H9 (cell line): ENCODE data around the gene AVEN. TPM values are rescaled to one million over a fixed set of nuclear protein-coding genes. Genes with fewer than 3 reads are reported as not detected.

Experiments used
- DNase-seq: peaks from one replicate; pipeline ENCODE4 v3.0.0-alpha.2; 2017
- H2AFZ ChIP-seq: one replicate; pipeline ENCODE4 v1.6.1; 2013; ENCODE audit warnings: mild to moderate bottlenecking, low read length, control low read depth, moderate library complexity
- H2AK5ac ChIP-seq: 2 replicates; pipeline ENCODE4 v1.6.1; 2013; ENCODE audit warnings: low read length, control low read depth, mixed read lengths; ENCODE audit not compliant: insufficient read length
- H2BK120ac ChIP-seq: one replicate; pipeline ENCODE4 v1.6.1; 2013; ENCODE audit warnings: low read depth, mild to moderate bottlenecking, low read length, control low read depth, inconsistent platforms; ENCODE audit not compliant: poor library complexity, severe bottlenecking
- H2BK12ac ChIP-seq: 2 replicates; pipeline ENCODE4 v1.6.1; 2013; ENCODE audit warnings: low read length, control low read depth, mixed read lengths, low read depth; ENCODE audit not compliant: insufficient read length
- H2BK15ac ChIP-seq: 2 replicates; pipeline ENCODE4 v1.6.1; 2013; ENCODE audit warnings: low read depth, low read length, control low read depth
- H2BK20ac ChIP-seq: one replicate; pipeline ENCODE4 v1.6.1; 2013; ENCODE audit warnings: low read depth, mild to moderate bottlenecking, low read length, control low read depth, inconsistent platforms; ENCODE audit not compliant: poor library complexity, severe bottlenecking
- H2BK5ac ChIP-seq: 2 replicates; pipeline ENCODE4 v1.6.1; 2013; ENCODE audit warnings: low read length, control low read depth, mixed read lengths; ENCODE audit not compliant: insufficient read length
- H3K14ac ChIP-seq: 2 replicates; pipeline ENCODE4 v1.6.1; 2013; ENCODE audit warnings: low read length, control low read depth; ENCODE audit not compliant: insufficient read depth
- H3K18ac ChIP-seq: 2 replicates; pipeline ENCODE4 v1.6.1; 2013; ENCODE audit warnings: low read depth, mild to moderate bottlenecking, mixed read lengths, low read length, control low read depth; ENCODE audit not compliant: insufficient read length
- H3K23ac ChIP-seq: 2 replicates; pipeline ENCODE4 v1.6.1; 2013; ENCODE audit warnings: low read length, control low read depth, mixed read lengths, low read depth; ENCODE audit not compliant: insufficient read length
- H3K23me2 ChIP-seq: 2 replicates; pipeline ENCODE4 v1.6.1; 2013; ENCODE audit warnings: low read depth, mild to moderate bottlenecking, mixed read lengths, low read length, control low read depth; ENCODE audit not compliant: insufficient read length, poor library complexity, severe bottlenecking
- H3K27ac ChIP-seq: 2 replicates; pipeline ENCODE4 v1.5.1; 2013; ENCODE audit warnings: low read length, control low read depth, mixed read lengths, low read depth; ENCODE audit not compliant: insufficient read length
- H3K27me3 ChIP-seq: 2 replicates; pipeline ENCODE4 v1.6.1; 2013; ENCODE audit warnings: low read length, control low read depth, inconsistent platforms; ENCODE audit not compliant: insufficient read depth
- H3K4ac ChIP-seq: 2 replicates; pipeline ENCODE4 v1.6.1; 2013; ENCODE audit warnings: low read depth, mild to moderate bottlenecking, control low read depth, inconsistent platforms, low read length, moderate library complexity
- H3K4me1 ChIP-seq: 2 replicates; pipeline ENCODE4 v1.6.1; 2013; ENCODE audit warnings: low read length, control low read depth, inconsistent platforms; ENCODE audit not compliant: insufficient read depth
- H3K4me2 ChIP-seq: 2 replicates; pipeline ENCODE4 v1.6.1; 2013; ENCODE audit warnings: low read length, control low read depth, mixed read lengths; ENCODE audit not compliant: insufficient read length, insufficient read depth
- H3K56ac ChIP-seq: 2 replicates; pipeline ENCODE4 v1.6.1; 2013; ENCODE audit warnings: low read depth, mild to moderate bottlenecking, mixed read lengths, low read length, control low read depth; ENCODE audit not compliant: insufficient read length
- H3K79me1 ChIP-seq: 2 replicates; pipeline ENCODE4 v1.6.1; 2013; ENCODE audit warnings: low read depth, mild to moderate bottlenecking, moderate library complexity, low read length, control low read depth, inconsistent platforms; ENCODE audit not compliant: insufficient read depth, poor library complexity, severe bottlenecking
- H3K79me2 ChIP-seq: 2 replicates; pipeline ENCODE4 v1.6.1; 2013; ENCODE audit warnings: low read length, control low read depth, inconsistent platforms; ENCODE audit not compliant: insufficient read depth
- H3K9ac ChIP-seq: 2 replicates; pipeline ENCODE4 v1.6.1; 2013; ENCODE audit warnings: low read length, control low read depth, mixed read lengths; ENCODE audit not compliant: insufficient read length; ENCODE audit errors: extremely low read depth
- H3K9me3 ChIP-seq: one replicate; pipeline ENCODE4 v1.6.1; 2013; ENCODE audit warnings: low read depth, low read length, inconsistent platforms; ENCODE audit not compliant: control insufficient read depth
- H3T11ph ChIP-seq: one replicate; pipeline ENCODE4 v1.6.1; 2013; ENCODE audit warnings: mild to moderate bottlenecking, low read length, control low read depth, inconsistent platforms
- H4K20me1 ChIP-seq: one replicate; pipeline ENCODE4 v1.6.1; 2013; ENCODE audit not compliant: control insufficient read depth, insufficient read length, insufficient read depth
- H4K5ac ChIP-seq: 2 replicates; pipeline ENCODE4 v1.6.1; 2013; ENCODE audit warnings: low read depth, mild to moderate bottlenecking, mixed read lengths, low read length, control low read depth; ENCODE audit not compliant: insufficient read length
- H4K8ac ChIP-seq: replicated peaks from 2 replicates; pipeline ENCODE4 v1.6.1; 2013; ENCODE audit warnings: low read length, control low read depth, mixed read lengths, low read depth; ENCODE audit not compliant: insufficient read length
- H4K91ac ChIP-seq: 2 replicates; pipeline ENCODE4 v1.6.1; 2013; ENCODE audit warnings: low read depth, mild to moderate bottlenecking, moderate library complexity, mixed read lengths, low read length, control low read depth; ENCODE audit not compliant: insufficient read length
- H3K27ac Mint-ChIP-seq, 3 experiments: 2 replicates in 2 of 3; 3 replicates in 1 of 3; pipeline ENCODE4 v1.8.0; 2020 to 2021; ENCODE audit warnings: mixed read lengths in 3 of 3, mild to moderate bottlenecking in 1 of 3, moderate library complexity in 1 of 3
- H3K27me3 Mint-ChIP-seq: 2 replicates; pipeline ENCODE4 v1.8.0; 2021; ENCODE audit warnings: low read depth, mild to moderate bottlenecking, moderate library complexity, mixed read lengths
- H3K36me3 Mint-ChIP-seq, 3 experiments: 2 replicates in 2 of 3; 3 replicates in 1 of 3; pipeline ENCODE4 v1.8.0; 2020 to 2021; ENCODE audit warnings: low read depth in 3 of 3, mixed read lengths in 3 of 3; ENCODE audit not compliant: insufficient read depth in 1 of 3
- H3K4me1 Mint-ChIP-seq, 2 experiments: 2 replicates each; pipeline ENCODE4 v1.8.0; 2020; ENCODE audit warnings: mixed read lengths in 2 of 2
- H3K4me3 Mint-ChIP-seq, 2 experiments: 2 replicates in 1 of 2; 3 replicates in 1 of 2; pipeline ENCODE4 v1.8.0; 2020 to 2021; ENCODE audit warnings: mild to moderate bottlenecking in 2 of 2, mixed read lengths in 2 of 2, moderate library complexity in 1 of 2
- H3K9me3 Mint-ChIP-seq, 2 experiments: 2 replicates in 1 of 2; 3 replicates in 1 of 2; pipeline ENCODE4 v1.8.0; 2020; ENCODE audit warnings: mild to moderate bottlenecking in 2 of 2, mixed read lengths in 2 of 2, moderate library complexity in 1 of 2
- WGBS: extraction: QIAGEN DNeasy Blood & Tissue Kit; methylation state at CpG from one replicate; pipeline ENCODE4 v1.1.7; 2013; ENCODE audit warnings: missing lambda C conversion rate, low lambda C conversion rate, mixed read lengths; ENCODE audit not compliant: insufficient read length; ENCODE audit errors: extremely low coverage; 5-methylcytosine and 5-hydroxymethylcytosine counted together
- total RNA-seq: library from RNA; stranded (reverse); gene quantifications from 2 replicates; pipeline ENCODE4 v1.2.1, GENCODE V29; 2021
- TF ChIP-seq, protein P1 (sequence below): fragments of 200-600 bp; sonication (generic); conservative IDR thresholded peaks from 3 replicates; pipeline ENCODE4 v1.8.0; 2021; ENCODE audit warnings: antibody characterized with exemption, mild to moderate bottlenecking

The AVEN gene
- total RNA-seq, 1 experiment from 2014 or later: 16.1 TPM

DNA sequence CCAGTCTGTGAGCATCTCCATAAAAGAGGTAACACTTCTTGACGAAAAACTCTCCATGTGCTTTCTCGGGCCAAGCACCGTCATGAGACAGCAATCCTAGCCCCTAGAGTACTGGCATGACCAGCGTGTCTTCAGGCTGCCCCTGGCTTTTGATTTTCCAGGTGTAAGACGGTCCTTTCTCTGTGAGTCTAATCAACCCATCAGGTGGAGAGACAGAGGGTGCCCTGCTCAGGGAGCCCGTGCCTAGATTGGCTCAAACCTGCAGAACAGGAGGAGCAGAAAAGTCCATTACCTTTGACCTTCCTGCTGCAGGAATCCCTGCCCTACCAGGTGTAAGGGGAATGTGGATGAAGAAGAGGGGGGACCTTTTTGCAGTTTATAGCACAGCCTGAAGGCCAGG lies 180.2 kb downstream of the AVEN start:
- no peaks in the 10 kb centered on the region for H3K27me3 ChIP-seq
- no peaks in the 10 kb centered on the region for H3K79me2 ChIP-seq
- no peak overlapping the region for H3K27ac ChIP-seq
- no peak for DNase-seq
- no peak overlapping the region for H2BK20ac ChIP-seq
- H3K23ac ChIP-seq: no peak overlapping the region
- no peaks in the 10 kb centered on the region for H3K27me3 Mint-ChIP-seq
- peaks cover 19 to 24% of the 10 kb centered on the region in 2 experiments for H3K4me1 Mint-ChIP-seq
- no peaks in the 10 kb centered on the region for H3K9me3 ChIP-seq
- H2BK120ac ChIP-seq: no peak overlapping the region
- no peaks in the 10 kb centered on the region for H4K20me1 ChIP-seq
- H3T11ph ChIP-seq: no peak overlapping the region
- no peak overlapping the region for H2AK5ac ChIP-seq
- H3K4me1 ChIP-seq: no peaks in the 10 kb centered on the region; the same call in 1 of the 2 replicates
- WGBS: no CpG with 5 or more reads among the region's 6 CpGs
- TF ChIP-seq, protein P1, sequence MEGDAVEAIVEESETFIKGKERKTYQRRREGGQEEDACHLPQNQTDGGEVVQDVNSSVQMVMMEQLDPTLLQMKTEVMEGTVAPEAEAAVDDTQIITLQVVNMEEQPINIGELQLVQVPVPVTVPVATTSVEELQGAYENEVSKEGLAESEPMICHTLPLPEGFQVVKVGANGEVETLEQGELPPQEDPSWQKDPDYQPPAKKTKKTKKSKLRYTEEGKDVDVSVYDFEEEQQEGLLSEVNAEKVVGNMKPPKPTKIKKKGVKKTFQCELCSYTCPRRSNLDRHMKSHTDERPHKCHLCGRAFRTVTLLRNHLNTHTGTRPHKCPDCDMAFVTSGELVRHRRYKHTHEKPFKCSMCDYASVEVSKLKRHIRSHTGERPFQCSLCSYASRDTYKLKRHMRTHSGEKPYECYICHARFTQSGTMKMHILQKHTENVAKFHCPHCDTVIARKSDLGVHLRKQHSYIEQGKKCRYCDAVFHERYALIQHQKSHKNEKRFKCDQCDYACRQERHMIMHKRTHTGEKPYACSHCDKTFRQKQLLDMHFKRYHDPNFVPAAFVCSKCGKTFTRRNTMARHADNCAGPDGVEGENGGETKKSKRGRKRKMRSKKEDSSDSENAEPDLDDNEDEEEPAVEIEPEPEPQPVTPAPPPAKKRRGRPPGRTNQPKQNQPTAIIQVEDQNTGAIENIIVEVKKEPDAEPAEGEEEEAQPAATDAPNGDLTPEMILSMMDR: no peak
- no peaks in the 10 kb centered on the region for H3K23me2 ChIP-seq
- H3K9ac ChIP-seq: no peak overlapping the region
- H3K14ac ChIP-seq: no peak overlapping the region
- no peak overlapping the region for H4K5ac ChIP-seq
- no peak overlapping the region for H4K91ac ChIP-seq
- H4K8ac ChIP-seq: no peak overlapping the region
- peaks cover 0 to 4% (median 4%) of the 10 kb centered on the region in 3 experiments; a peak in 4 of 7 replicates for H3K36me3 Mint-ChIP-seq
- H3K9me3 Mint-ChIP-seq: no peaks in the 10 kb centered on the region
- H2AFZ ChIP-seq: no peak overlapping the region
- H3K79me1 ChIP-seq: no peaks in the 10 kb centered on the region
- H2BK15ac ChIP-seq: no peak overlapping the region
- H2BK5ac ChIP-seq: no peak overlapping the region
- no peak overlapping the region for H3K4me2 ChIP-seq
- no peak overlapping the region for H3K18ac ChIP-seq
- no peak overlapping the region for H3K4ac ChIP-seq
- H3K4me3 Mint-ChIP-seq: no peak overlapping the region
- H3K56ac ChIP-seq: no peak overlapping the region
- H3K27ac Mint-ChIP-seq: no peak overlapping the region; a peak in 1 of 7 replicates
- no peak overlapping the region for H2BK12ac ChIP-seq
